Activated CD4-positive, alpha-beta T cell treated with anti-CD3 and anti-CD28 coated beads for 24 hours (primary cell): ENCODE data around the gene IFT74.
"Not testable (repeated sequence)": the region's sequence is repeated elsewhere in the genome, so short reads cannot be mapped to it uniquely, and the experiment has no call there.

Experiments
- DNase-seq, 2 donors: peaks; one replicate each; pipeline ENCODE4 v3.0.0-alpha.2; 2020; ENCODE audit warnings: low read depth in 2 of 2

Gene IFT74

GRCh38 chr9:27073841-27074728 is 117.9 kb downstream of the IFT74 start:
- DNase-seq, result no peak

- DNase-seq, result no peak
Measured at GRCh38 chr9:27078685-27079084, 122.5 kb downstream of the IFT74 start.

GRCh38 chr9:27085456-27085855 is 129.2 kb downstream of the IFT74 start:
- no peak for DNase-seq

GRCh38 chr9:27086818-27087680 is 130.8 kb downstream of the IFT74 start:
- no peak for DNase-seq

GRCh38 chr9:27088981-27089380 is 132.8 kb downstream of the IFT74 start:
- no peak for DNase-seq

GRCh38 chr9:27089706-27090105 is 133.5 kb downstream of the IFT74 start:
- no peak for DNase-seq

- no peak for DNase-seq
Measured at GRCh38 chr9:27090231-27090630, 134.0 kb downstream of the IFT74 start.

- no peak for DNase-seq
Measured at GRCh38 chr9:27090711-27091110, 134.5 kb downstream of the IFT74 start.

- DNase-seq, result not testable (repeated sequence)
Measured at GRCh38 chr9:27092496-27092895, 136.3 kb downstream of the IFT74 start.

- DNase-seq, result not testable (repeated sequence)
Measured at GRCh38 chr9:27093384-27094067, 137.3 kb downstream of the IFT74 start.

GRCh38 chr9:27094640-27095298 is 138.6 kb downstream of the IFT74 start:
- DNase-seq, result no peak

GRCh38 chr9:27107241-27107640 is 151.0 kb downstream of the IFT74 start:
- DNase-seq, result no peak

- DNase-seq, result no peak
Measured at GRCh38 chr9:27108981-27109541, 152.8 kb downstream of the IFT74 start, which contains the start of gene TEK. TEK (plus strand) TSS chr9:27109225; CDS start chr9:27109591, 366 bp downstream.

- DNase-seq, result no peak
Measured at GRCh38 chr9:27109621-27110020, 153.4 kb downstream of the IFT74 start.

- DNase-seq, result no peak
Measured at GRCh38 chr9:27110181-27110580, 154.0 kb downstream of the IFT74 start.

- DNase-seq, result no peak
Measured at GRCh38 chr9:27112235-27112634, 156.0 kb downstream of the IFT74 start.
